Stimulated activated CD8-positive, alpha-beta memory T cell treated with anti-CD3 and anti-CD28 coated beads, Interleukin-15, amount 100 ng/mL, for 48 hours (primary cell): ENCODE measurements around the gene IMPA2.
"Not testable (repeated sequence)": the region's sequence is repeated elsewhere in the genome, so short reads cannot be mapped to it uniquely, and the experiment has no call there.

Experiments used
- DNase-seq, 2 donors: peaks; one replicate each; pipeline ENCODE4 v3.0.0-alpha.2; 2020; ENCODE audit warnings: low read depth in 2 of 2

The IMPA2 gene

DNA sequence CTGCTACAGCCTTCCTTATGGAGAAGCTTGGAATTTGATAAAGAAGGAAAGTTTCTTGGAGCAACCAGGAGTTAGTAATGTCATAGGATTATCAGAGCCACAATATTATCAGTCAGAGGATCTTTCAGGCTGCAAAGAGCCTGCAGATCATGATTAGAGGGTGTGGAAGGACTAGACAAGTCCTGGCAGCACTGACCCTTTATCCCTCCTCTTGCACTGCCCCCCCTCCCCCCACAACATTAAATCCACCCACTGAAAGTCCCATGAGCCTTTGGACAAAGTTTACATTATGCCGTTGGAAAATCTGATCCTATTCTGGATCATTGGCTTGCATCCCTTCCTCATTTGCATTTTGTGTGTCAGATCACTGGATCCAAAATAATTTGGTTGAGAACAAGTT, 18.7 kb upstream of the IMPA2 start:
- DNase-seq = no peak

DNA sequence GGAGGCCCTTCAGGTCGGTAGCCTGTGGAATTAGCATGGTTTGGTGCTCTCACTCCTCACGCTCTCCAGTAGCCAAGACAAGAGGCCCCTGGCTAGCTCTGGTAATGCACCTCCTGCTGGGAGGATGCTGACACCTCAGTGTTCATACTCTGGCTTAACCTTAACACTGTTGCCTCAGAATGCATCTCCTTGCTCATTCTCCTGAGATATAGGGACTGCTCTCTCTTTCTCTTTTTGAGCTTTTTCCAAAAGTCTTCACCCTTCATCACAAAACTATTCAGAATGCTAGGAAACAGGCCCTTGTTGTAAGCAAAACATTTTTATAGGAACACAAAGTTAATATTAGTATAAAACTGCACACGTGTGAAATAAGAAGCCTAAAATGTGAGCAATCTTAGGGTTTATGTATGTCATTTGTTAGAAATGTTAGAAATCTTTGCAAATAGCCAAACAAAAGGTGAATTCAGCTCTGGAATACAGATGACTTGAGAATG, 17.3 kb upstream of the IMPA2 start:
- no peak for DNase-seq

DNA sequence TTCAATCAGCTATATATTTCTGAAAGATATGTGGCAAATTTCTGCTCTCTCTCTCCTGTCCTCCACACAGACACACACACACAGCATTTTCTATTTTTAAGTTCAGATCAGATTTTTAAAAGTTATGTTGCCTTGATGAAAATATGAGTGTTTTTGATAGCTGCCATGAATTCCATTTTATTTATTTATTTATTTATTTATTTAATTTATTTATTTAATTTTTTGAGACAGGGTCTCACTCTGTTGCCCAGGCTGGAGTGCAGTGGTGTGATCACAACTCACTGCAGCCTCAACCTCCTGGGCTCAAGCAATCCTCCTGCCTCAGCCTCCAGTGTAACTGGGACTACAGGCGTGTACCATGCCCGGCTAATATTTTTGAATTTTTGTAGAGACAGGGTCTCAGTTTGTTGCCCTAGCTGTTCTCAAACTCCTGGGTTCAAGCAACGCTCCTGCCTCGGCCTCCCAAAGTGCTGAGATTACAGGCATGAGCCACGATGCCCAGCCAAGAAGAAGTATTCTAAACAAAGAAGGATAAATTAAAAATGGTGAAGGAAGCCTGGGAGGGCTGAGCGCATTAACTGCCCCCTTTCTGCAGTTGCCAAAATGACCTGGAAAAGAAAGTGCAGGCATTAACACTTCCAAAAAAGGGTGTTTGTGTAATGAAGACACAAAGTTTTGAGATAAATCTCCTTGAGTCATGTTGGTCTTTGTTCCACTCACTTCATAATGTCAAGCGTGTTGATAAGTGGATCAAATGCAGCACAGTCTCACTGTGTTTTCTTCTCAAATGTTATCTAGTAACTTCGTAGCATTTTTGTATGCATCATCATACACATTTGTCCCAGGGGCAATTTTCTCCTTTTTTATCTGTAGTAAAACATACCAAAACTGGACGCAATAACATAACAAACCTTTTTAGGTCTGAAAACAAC, 11.1 kb upstream of the IMPA2 start:
- no peak for DNase-seq

DNA sequence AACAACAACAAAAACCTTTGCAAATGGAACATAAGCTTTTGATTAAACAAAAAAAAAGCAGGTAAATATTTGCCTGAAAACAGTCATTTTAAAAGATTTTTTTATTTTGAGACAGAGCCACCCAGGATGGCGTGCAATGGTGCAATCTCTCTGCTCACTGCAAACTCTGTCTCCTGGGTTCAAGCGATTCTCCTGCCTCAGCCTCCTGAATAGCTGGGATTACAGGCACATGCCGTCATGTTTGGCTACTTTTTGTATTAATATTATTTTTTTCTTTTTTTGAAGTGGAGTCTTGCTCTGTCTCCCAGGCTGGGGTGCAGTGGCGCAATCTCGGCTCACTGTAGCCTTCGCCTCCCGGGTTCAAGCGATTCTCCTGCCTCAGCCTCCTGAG, 10.5 kb upstream of the IMPA2 start:
- not testable (repeated sequence) for DNase-seq

DNA sequence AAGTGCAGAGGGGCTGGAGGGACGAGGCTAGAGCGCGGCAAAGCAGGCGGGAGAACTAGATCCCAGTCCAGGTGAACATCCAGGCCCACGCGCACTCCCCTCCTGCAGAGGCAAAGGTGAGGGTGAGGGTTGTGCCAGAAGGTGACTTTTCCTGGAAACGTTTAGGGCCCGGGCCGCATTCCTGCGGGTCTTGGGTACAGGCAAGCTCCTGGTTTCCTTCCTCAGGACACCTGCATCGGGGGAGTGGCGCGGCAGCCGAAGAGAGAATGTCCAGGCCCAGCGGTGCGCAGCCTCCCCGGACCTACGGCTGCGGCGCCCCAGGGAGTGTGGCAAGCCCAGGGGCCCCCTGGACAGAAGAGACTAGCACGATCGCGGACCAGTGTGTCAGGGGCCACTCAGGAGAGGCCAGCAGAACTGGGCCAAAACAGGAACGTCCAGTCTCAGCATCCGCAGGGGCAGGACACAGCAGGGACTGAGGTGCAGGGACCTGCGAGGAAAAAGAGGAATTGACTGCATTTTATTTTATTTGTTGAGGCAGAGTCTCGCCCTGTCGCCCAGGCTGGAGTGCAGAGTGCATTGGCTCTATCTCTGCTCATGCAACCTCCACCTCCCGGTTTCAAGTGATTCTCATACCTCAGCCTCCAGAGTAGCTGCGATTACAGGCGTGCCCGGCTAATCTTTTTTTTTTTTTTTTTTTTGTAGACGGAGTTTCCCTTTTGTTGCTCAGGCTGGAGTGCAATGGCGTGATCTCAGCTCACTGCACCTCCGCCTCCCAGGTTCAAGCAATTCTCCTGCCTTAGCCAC, 8.7 kb upstream of the IMPA2 start:
- no peak for DNase-seq

DNA sequence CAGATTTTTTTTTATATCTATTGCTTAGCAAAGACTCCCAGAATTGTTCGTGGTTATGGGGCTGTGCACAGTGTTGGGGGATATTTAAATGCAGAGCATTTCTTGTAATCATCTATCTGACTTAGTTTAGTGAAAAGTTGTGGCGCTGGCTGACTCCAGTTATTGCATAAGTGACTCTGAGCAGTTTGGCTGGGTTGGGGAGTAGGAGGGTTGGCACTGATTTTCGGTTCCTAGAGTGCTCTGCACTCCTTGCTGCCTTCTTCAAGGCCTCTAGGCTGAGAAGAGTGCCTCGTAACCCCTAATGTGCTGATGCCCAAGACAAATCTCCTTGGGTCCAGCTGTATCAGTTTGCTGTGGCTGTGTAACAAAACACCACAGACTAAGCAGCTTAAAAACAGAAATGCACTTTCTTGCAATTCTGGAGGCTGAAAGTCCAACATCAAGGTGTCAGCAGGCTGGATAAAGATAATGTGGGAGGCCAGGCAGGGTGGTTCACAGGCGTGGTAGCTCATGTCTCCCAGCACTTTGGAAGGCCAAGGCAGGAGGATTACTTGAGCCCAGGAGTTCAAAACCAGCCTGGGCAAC, 6.5 kb upstream of the IMPA2 start:
- DNase-seq = no peak

DNA sequence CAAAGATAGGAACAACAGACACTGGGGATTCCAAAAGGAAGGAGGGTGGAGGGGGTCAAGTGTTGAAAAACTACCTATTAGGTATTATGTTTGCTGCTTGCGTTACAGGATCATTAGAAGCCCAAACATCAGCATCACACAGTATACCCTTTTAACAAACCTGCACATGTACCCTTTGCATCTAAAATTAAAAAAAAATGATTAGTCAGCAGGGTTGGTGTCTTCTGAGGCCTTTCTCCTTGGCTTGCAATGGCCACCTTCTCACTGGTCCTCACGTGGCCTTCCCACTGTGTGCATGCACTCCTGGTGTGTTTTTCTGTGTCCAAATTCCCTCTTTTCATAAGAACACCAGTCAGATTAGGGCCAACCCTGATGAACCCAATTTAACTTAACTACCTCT, 5.6 kb upstream of the IMPA2 start:
- DNase-seq = no peak

DNA sequence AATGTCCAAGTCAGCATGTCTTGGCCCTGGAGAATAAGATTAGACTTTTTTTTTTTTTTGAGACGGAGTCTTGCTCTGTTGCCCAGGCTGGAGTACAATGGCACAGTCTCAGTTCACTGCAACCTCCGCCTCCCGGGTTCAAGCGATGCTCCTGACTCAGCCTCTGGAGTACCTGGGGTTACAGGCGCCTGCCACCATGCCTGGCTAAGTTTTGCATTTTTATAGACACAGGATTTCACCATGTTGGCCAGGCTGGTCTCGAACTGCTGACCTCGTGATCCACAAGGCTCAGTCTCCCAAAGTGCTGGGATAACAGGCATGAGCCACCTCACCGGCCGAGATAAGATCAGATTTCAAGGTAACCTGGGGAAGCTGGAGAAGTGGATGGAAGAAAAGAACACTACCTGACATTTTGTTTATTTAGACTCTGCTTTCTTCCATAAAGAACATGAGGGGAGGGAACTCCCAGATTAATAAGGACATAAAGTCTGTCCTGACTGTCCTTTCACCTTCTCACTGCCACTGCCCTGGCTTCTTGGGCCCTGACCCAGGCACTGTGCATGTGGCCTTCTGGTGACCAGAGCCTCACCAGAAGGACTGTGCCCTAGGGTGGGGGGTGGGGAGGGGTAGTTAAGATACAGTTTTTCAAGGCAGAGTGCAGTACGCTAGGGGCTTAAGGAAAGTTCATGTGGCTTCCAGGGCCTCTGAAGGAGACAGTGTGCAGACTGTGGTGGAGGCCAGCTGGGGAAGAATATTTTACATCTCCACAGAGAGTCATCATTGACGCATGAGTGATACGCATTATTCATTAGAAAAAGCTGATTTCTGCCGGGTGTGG, 4.8 kb upstream of the IMPA2 start:
- DNase-seq = no peak

DNA sequence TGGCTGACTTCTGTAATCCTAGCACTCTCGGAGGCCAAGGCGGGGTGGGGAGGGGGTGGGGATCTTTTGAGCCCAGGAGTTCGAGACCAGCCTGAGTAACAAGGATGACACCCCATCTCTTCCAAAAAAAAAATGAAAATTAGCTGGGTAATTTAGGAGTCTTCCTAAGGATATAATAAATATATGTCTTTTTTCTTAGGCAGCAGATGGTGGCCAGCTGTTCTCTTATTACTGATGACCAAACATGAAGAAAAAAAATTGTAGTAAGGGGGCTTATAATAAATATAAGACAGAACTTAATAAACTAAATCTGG, 4.2 kb upstream of the IMPA2 start:
- DNase-seq = no peak

DNA sequence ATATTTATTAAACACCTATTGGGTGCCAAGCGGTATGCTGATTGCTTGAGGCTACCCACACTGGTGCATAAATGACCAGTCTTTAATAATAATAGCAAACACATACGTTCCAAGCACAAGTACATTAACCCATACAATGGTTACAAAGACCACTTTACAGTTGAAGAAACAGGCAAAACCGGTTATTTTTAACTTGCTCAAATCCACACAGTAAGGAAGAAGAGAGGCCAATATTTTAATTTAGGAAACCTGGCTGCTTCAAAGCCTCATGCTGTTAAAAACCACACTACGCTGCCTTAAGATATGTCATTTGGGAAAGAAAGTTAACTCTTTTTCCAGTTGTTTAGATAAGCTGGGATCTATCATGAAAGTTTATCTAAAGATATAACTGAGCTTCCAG, 2.4 kb upstream of the IMPA2 start:
- no peak for DNase-seq

DNA sequence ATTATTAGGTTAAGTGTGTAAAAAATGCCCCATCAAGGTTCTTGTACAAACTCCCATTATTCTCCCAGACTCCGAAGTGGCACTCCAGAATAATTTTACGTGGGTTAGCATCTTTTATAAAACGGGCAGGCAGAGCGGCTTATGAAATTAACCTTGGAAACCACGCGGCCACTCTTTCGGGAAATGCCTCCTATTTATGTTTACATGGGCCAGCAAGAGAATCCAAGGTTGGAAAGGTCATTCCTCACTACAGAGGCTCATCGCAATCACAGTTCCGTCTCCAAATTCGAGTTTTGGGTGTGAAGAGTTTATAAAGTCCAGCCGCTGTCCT, 1.2 kb upstream of the IMPA2 start:
- DNase-seq = no peak

DNA sequence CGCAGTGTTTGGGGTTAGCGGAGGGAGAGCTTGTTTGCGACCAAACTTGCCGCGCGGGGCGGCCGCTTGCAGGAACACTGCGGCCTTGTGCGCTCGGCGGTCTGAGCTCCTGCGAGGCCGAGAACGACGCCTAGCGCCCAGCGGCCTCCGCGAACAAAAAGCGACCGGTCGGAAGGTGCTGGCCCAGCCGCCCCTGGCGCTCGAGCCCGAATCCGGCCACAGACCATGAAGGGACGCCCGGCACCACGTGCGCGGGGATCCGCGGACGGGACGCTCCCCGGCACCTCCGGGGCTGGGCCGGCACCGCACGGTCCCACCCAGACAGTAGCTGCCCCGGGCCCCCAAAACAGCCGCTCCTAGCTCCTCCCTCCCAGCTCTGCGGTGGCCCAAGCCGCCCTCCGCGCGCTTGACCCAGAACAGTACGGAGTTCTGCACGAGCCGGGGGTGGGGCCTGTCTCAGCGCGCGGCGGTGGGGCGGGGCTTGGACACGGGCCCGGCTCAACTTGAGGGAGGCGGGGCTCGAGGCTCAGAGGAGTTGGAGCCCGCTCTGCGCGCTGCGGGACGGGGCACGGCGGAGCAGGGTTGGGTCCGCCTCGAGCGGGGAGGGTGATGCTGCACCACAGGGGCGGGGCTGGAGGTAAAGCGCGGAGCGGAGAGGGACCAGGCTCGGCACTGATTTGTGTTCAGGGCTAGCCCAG, 664 bp upstream of the IMPA2 start:
- peak; percentile 97 for DNase-seq

DNA sequence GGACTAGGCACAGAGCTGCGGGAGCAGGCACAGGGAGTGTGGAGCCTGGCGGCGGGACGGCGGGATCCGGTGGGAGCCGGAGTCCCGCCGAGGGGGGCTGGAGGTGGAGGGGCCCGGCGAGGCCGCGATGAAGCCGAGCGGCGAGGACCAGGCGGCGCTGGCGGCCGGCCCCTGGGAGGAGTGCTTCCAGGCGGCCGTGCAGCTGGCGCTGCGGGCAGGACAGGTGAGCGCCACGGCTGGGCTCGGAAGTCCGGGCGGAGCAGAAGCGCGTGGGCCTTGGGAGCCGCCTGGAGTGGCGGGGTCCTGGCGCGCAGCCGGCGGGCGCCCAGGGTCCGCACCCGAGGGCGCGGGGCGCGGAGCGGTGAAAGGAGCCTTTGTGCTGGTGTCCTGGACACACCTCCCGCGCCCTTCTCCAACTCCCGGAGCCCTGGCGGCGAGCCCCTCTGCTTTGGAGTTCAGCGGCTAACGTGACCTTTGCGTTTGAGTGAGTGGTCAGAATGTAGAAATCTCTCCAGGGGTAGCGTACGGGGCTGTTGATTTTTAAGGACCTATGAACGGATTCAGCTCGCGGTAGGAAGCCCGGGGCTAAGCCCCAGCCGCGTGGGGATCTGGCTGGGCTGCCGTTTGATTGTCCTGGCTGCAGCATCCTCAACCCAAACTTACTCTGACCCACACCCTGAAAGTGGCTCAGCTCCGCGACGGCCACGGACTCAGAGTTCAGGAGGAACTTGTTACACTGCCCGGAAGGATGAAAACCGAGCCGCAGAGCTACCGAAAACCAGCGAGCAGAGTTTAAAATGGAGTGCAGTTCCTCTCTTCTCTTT, 448 bp downstream of the IMPA2 start:
- peak in 1 of 2 donors; percentile 6 for DNase-seq

DNA sequence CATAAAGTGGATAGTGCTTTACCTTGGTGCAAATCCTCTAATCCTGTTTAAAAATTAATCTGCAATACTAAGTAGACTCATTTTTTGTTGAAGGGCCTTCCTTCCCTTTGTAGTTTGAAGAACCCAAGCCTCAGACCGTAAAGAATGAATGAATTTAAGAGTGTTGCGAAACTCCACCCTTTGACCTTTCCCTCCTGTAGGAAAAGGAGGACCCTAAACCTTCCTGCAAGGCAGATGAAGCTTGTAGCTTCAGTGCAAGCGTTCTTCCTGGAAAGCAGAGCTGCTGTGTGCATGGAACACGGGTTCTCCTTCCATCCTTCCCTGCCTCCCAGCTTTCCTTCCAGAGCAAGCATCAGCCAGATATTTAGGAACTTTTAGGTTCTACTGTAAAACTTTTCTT, 1.7 kb downstream of the IMPA2 start:
- no peak for DNase-seq

DNA sequence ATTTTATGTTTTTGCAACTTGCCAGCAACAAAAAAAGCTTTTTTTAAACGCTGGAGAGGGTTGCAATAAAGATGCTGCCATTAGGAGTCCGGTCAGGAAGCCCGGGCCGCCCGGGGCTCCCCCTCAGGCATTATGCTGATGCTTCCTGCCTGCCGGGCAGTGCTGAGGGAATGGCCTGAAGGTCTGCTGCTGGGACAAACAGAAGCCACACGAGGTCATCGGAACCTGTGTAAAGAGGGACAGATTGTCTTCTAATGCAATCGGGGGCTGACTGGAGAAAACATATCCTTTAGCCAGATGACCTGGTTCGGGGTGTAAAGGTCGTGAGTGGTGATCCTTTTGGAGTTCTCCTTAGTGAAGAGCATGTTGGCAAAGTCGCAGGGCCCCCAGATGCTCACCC, 2.3 kb downstream of the IMPA2 start:
- no peak for DNase-seq

DNA sequence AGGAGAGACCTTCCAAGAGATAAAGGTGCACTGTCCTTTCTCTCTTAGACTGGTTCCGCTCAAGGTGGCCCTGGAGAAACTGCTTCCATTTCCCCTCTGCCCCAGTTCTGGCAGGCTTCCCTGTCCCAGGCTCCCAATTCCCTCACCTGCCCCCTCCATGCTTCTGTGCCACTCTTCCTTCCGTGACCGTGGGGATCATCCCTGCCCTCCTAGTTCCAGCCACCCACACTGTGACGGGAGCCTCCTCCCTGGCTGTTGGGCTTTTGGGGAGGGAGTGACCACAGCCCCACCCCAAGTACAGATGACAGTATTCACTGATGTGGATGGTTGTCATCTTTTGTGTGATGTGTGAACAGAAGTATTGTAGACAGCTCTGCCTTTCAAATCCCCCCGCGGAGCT, 2.8 kb downstream of the IMPA2 start:
- no peak for DNase-seq

DNA sequence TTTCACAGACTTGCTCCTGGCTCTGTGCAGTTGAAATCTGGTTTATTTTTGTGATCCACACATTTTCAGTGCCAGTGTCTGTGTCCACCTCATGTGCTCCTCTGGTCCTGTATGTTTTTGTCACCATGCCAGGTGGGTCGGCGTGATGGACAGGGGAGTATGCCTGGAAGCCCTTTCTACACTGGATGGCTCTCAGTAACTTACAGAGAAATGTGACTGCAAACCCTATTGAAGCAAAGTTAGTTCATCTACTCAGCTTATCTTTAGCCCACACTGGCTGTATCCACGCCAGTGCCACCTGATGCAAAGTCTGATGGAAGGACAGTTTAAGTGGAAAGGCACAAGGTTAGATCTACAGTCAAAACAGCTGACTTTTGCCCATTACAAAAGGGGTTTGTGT, 4.3 kb downstream of the IMPA2 start:
- DNase-seq = no peak

DNA sequence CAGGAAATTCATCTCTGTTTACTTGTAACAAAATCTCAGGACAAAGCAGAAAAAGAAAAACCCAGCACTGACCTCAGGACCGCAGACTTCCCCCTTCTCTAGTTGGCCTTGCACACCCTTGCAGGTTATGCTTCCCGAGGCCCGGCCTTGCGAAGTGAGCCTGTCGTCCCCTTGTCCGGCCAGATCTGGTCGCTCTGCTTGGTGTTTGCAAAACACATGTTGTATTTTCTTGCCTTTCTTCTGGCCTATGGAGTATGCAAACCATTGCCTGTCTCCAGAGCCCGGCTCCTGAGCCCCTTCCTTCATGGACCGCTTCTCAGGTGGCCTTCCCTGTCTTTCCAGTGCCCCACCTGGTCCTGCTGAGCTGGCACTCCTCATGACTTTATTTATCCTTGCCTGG, 4.8 kb downstream of the IMPA2 start:
- no peak for DNase-seq

DNA sequence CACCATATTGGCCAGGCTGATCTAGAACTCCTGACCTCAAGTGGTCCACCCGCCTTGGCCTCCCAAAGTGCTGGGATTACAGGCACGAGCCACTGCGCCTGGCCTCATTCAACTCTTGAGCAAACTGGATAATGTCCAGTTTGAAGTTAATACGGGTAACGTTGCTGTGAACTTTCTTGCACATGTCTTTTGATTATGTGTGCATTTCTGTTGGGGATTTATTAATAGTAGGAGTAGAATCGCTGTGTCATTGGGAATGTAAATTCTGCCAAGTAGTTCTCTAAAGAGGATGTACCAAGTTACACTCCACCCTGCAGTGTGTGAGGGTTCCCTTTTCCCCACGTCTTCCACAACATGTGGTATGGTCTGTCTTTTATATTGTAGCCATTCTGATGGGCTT, 6.2 kb downstream of the IMPA2 start:
- DNase-seq = no peak

DNA sequence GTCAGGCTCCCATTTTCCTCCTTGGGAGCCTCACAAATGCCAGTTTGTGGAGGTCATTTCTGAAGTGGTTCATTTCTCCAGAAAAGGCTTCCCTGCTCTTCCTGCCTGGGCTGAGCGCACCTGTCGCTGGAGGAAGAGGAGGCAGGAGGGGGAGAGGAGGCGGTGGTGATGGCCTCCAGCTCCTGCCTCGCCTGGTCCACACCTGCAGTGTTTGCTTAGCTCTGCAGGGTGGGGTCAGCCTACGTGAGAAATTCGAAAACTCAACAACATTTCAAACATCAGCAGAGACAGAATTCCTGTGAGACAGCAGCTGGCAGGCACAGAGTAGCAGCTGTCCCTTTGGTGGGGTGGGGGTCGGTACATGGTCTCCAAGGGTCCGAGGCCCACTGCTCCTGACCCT, 7.9 kb downstream of the IMPA2 start:
- no peak for DNase-seq
